SK-N-SH (cell line): ENCODE measurements around the gene ATP6V1D. TPM values are rescaled to one million over a fixed set of nuclear protein-coding genes. Genes with fewer than 3 reads are reported as not detected.

ENCODE experiments used
- CTCF ChIA-PET: fragments of 300-600, 350-600 bp; formaldehyde crosslinking; extraction: SDS; loops from one replicate; lab custom pipeline; 2021; lab: Yijun Ruan, JAX
- POLR2A ChIA-PET: fragments of 350-600 bp; sonication (Branson Sonifier 250); formaldehyde crosslinking; extraction: SDS; loops from one replicate; lab custom pipeline; 2020; ENCODE audit warnings: antibody characterized with exemption, inconsistent platforms; lab: Yijun Ruan, JAX
- DNase-seq: peaks from one replicate; pipeline ENCODE4 v3.0.0; 2012
- H2AFZ ChIP-seq: fragments of 200-600 bp; sonication (generic); 2 replicates; pipeline ENCODE4 v1.8.1; 2016; ENCODE audit warnings: antibody characterized with exemption, mild to moderate bottlenecking, low read depth
- H3F3A ChIP-seq: fragments of 200-600 bp; sonication (generic); replicated peaks from 2 replicates; pipeline ENCODE3; 2016; ENCODE audit warnings: antibody characterized with exemption, mild to moderate bottlenecking; ENCODE audit not compliant: insufficient read depth
- H3K27ac ChIP-seq, 2 experiments: fragments of 200-500 bp in 1 of 2; fragments of 200-600 bp in 1 of 2; sonication (Bioruptor generic) in 1 of 2; sonication (generic), shearing (Covaris generic) in 1 of 2; 2 replicates each; pipeline versions ENCODE4 v1.5.1 to v1.6.1; 2014 to 2016; ENCODE audit warnings: low read depth in 2 of 2, inconsistent platforms in 1 of 2, low read length in 1 of 2, mild to moderate bottlenecking in 1 of 2, mixed read lengths in 1 of 2
- H3K27me3 ChIP-seq: fragments of 200-600 bp; sonication (generic), shearing (Covaris generic); 2 replicates; pipeline ENCODE4 v1.6.1; 2016; ENCODE audit warnings: mixed run types; ENCODE audit not compliant: insufficient read depth
- H3K36me3 ChIP-seq, 2 experiments: fragments of 200-500 bp in 1 of 2; fragments of 200-600 bp in 1 of 2; sonication (Bioruptor generic) in 1 of 2; sonication (generic) in 1 of 2; replicated peaks in 1 of 2; 2 replicates each; pipeline versions ENCODE3 to v1.5.1; 2014 to 2016; ENCODE audit warnings: low read length in 1 of 2, mild to moderate bottlenecking in 1 of 2; ENCODE audit not compliant: insufficient read depth in 2 of 2, control insufficient read depth in 1 of 2
- H3K4me1 ChIP-seq, 2 experiments: fragments of 200-500 bp in 1 of 2; fragments of 200-600 bp in 1 of 2; sonication (Bioruptor generic) in 1 of 2; sonication (generic), shearing (Covaris generic) in 1 of 2; 2 replicates each; pipeline versions ENCODE4 v1.5.1 to v1.6.1; 2014 to 2016; ENCODE audit warnings: low read depth in 1 of 2, low read length in 1 of 2, mixed run types in 1 of 2; ENCODE audit not compliant: insufficient read depth in 2 of 2, control insufficient read depth in 1 of 2
- H3K4me2 ChIP-seq: fragments of 200-600 bp; sonication (generic), shearing (Covaris generic); 2 replicates; pipeline ENCODE4 v1.6.1; 2017; ENCODE audit warnings: mixed run types
- H3K4me3 ChIP-seq, 2 experiments: fragments of 200-500 bp in 1 of 2; fragments of 200-600 bp in 1 of 2; sonication (Bioruptor generic) in 1 of 2; sonication (generic), shearing (Covaris generic) in 1 of 2; 2 replicates each; pipeline versions ENCODE4 v1.5.1 to v1.8.1; 2014 to 2016; ENCODE audit warnings: low read depth in 2 of 2, inconsistent platforms in 1 of 2, low read length in 1 of 2, mild to moderate bottlenecking in 1 of 2, mixed read lengths in 1 of 2, moderate library complexity in 1 of 2
- H3K79me2 ChIP-seq: fragments of 200-600 bp; sonication (generic); 2 replicates; pipeline ENCODE4 v1.8.1; 2017; ENCODE audit warnings: mild to moderate bottlenecking; ENCODE audit not compliant: insufficient read depth
- H3K9ac ChIP-seq: fragments of 200-600 bp; sonication (generic); 2 replicates; pipeline ENCODE4 v1.6.1; 2017; ENCODE audit warnings: mixed run types
- H3K9me2 ChIP-seq: fragments of 200-600 bp; sonication (generic); 2 replicates; pipeline ENCODE4 v1.6.1; 2017; ENCODE audit warnings: mixed run types
- H3K9me3 ChIP-seq: fragments of 200-600 bp; sonication (generic); 2 replicates; pipeline ENCODE4 v1.6.1; 2017; ENCODE audit warnings: mixed run types, mild to moderate bottlenecking, moderate library complexity
- H4K20me1 ChIP-seq: fragments of 200-600 bp; sonication (generic); 2 replicates; pipeline ENCODE4 v1.6.1; 2017; ENCODE audit warnings: mild to moderate bottlenecking, mixed run types; ENCODE audit not compliant: insufficient read depth
- EP300 ChIP-seq, 2 experiments: IDR thresholded peaks; 2 replicates each; pipeline versions ENCODE4 v1.4.0 to v1.6.1; 2012; ENCODE audit warnings: borderline replicate concordance in 1 of 2, low read depth in 1 of 2, low read length in 1 of 2
- EZH2phosphoT487 ChIP-seq: fragments of 200-600 bp; sonication (generic); IDR thresholded peaks from 2 replicates; pipeline ENCODE4 v1.6.1; 2017; ENCODE audit warnings: low read depth, mixed run types, mild to moderate bottlenecking, antibody characterized with exemption, moderate library complexity, borderline replicate concordance
- FOXM1 ChIP-seq: IDR thresholded peaks from 2 replicates; pipeline ENCODE4 v1.4.0; 2012; ENCODE audit warnings: low read depth, mild to moderate bottlenecking
- GATA2 ChIP-seq: sonication (generic); formaldehyde crosslinking; IDR thresholded peaks from 2 replicates; pipeline ENCODE4 v1.5.0; 2020; ENCODE audit warnings: mild to moderate bottlenecking, missing genetic modification reagents
- IRF3 ChIP-seq: fragments of 150-350 bp; IDR thresholded peaks from 2 replicates; pipeline ENCODE4 v1.6.1; 2016; ENCODE audit warnings: mild to moderate bottlenecking, low read depth, low read length
- JUND ChIP-seq: IDR thresholded peaks from 2 replicates; pipeline ENCODE4 v1.4.0; 2012
- MAX ChIP-seq: IDR thresholded peaks from 2 replicates; pipeline ENCODE4 v1.4.0; 2012; ENCODE audit warnings: low read depth
- MEF2A ChIP-seq: IDR thresholded peaks from 2 replicates; pipeline ENCODE4 v1.4.0; 2012; ENCODE audit warnings: low read depth, borderline replicate concordance
- NRF1 ChIP-seq: IDR thresholded peaks from 2 replicates; pipeline ENCODE4 v1.6.1; 2012; ENCODE audit warnings: low read depth, mild to moderate bottlenecking, low read length
- PBX3 ChIP-seq: IDR thresholded peaks from 2 replicates; pipeline ENCODE4; 2012
- POLR2AphosphoS5 ChIP-seq: IDR thresholded peaks from 2 replicates; pipeline ENCODE4 v1.6.1; 2012; ENCODE audit warnings: low read depth, low read length
- REST ChIP-seq: IDR thresholded peaks from 2 replicates; pipeline ENCODE4 v1.6.1; 2012; ENCODE audit warnings: mild to moderate bottlenecking, low read depth, low read length, moderate library complexity
- RXRA ChIP-seq: IDR thresholded peaks from 2 replicates; pipeline ENCODE4 v1.4.0; 2012; ENCODE audit warnings: low read depth, mild to moderate bottlenecking, borderline replicate concordance
- SMC3 ChIP-seq: IDR thresholded peaks from 2 replicates; pipeline ENCODE4 v1.6.1; 2012; ENCODE audit warnings: low read depth, low read length, improper control_type of control experiment
- TAF1 ChIP-seq: IDR thresholded peaks from 2 replicates; pipeline ENCODE4 v1.6.1; 2012; ENCODE audit warnings: low read depth, mild to moderate bottlenecking, low read length, moderate library complexity, borderline replicate concordance
- TCF12 ChIP-seq: IDR thresholded peaks from 2 replicates; pipeline ENCODE4 v1.4.0; 2012
- USF1 ChIP-seq: IDR thresholded peaks from 2 replicates; pipeline ENCODE4 v1.4.0; 2012; ENCODE audit warnings: low read depth, borderline replicate concordance
- USF2 ChIP-seq: fragments of 150-350 bp; IDR thresholded peaks from 2 replicates; pipeline ENCODE4 v1.6.1; 2017; ENCODE audit warnings: antibody characterized with exemption, low read length, low read depth, borderline replicate concordance
- YY1 ChIP-seq: IDR thresholded peaks from 2 replicates; pipeline ENCODE4 v1.4.0; 2012; ENCODE audit warnings: low read depth, mild to moderate bottlenecking
- WGBS: methylation state at CpG from one replicate; pipeline ENCODE4 v1.1.6; 2017; ENCODE audit warnings: low lambda C conversion rate; 5-methylcytosine and 5-hydroxymethylcytosine counted together
- polyA plus RNA-seq, 3 experiments: library from polyadenylated mRNA; depleted of rRNA; stranded (reverse); fragments of >200 nt; gene quantifications; 2 replicates each; pipeline ENCODE4 v1.2.3, GENCODE V29; 2012

The ATP6V1D gene
- polyA plus RNA-seq, 1 of the 3 experiments (the other 2 are of a cell fraction), result 39.2 TPM

- Histone ChIP-seq H3K9ac (no peak overlapping the region), H3K79me2 (peaks cover 53% of the 10 kb centered on the region), H3K27me3 (no peaks in the 10 kb centered on the region)
- TF ChIP-seq EZH2phosphoT487 (no peak), USF1 (no peak), TAF1 (no peak), FOXM1 (no peak), PBX3 (no peak), GATA2 (CRISPR knock-in tag) (no peak), NRF1 (no peak), USF2 (no peak)
- TF ChIP-seq, all 33 proteins: peak for 0
- Histone ChIP-seq H3K36me3 (peaks cover 73 to 77% of the 10 kb centered on the region in 2 experiments), H2AFZ (no peak overlapping the region), H3K4me1 (no peaks in the 10 kb centered on the region), H3K4me2 (no peak overlapping the region), H4K20me1 (peaks cover 4% of the 10 kb centered on the region; the same call in 1 of the 2 replicates), H3K9me2 (no peaks in the 10 kb centered on the region), H3F3A (peaks cover 14% of the 10 kb centered on the region), H3K9me3 (no peaks in the 10 kb centered on the region), H3K27ac (no peak overlapping the region), H3K4me3 (no peak overlapping the region)
- WGBS, result 94% methylated on average over 2 of the region's 2 CpGs
- ChIA-PET POLR2A (no interaction called here), CTCF (interaction anchor here (1.6 kb wide), 1 partner anchor 14 kb away, joined by 8 read pairs; the partner anchor contains the start of gene ATP6V1D)
- no peak for DNase-seq
These were observed 13.7 kb upstream of the ATP6V1D start for GRCh38 chr14:67373347-67373746.

- Histone ChIP-seq H3K36me3 (peaks cover 73 to 76% of the 10 kb centered on the region in 2 experiments), H4K20me1 (peaks cover 4% of the 10 kb centered on the region; the same call in 1 of the 2 replicates), H3K4me3 (no peak overlapping the region), H3K27me3 (no peaks in the 10 kb centered on the region), H3K27ac (no peak overlapping the region), H3K9me3 (no peaks in the 10 kb centered on the region), H3K4me1 (no peaks in the 10 kb centered on the region), H2AFZ (no peak overlapping the region), H3K79me2 (peaks cover 56% of the 10 kb centered on the region), H3F3A (peaks cover 14% of the 10 kb centered on the region), H3K9me2 (no peaks in the 10 kb centered on the region), H3K4me2 (no peak overlapping the region), H3K9ac (no peak overlapping the region)
- WGBS, result 100% methylated on average over 1 of the region's 1 CpG
- ChIA-PET CTCF (interaction anchor here (1.6 kb wide), 1 partner anchor 13 kb away, joined by 8 read pairs; the partner anchor contains the start of gene ATP6V1D), POLR2A (no interaction called here)
- no peak for DNase-seq
- TF ChIP-seq EP300 (IDR thresholded peaks at IDR 0.05; ENCODE audit: borderline replicate concordance in 1 of 2, low read depth in 1 of 2, low read length in 1 of 2) (no peak), GATA2 (CRISPR knock-in tag) (no peak), NRF1 (no peak), YY1 (no peak), IRF3 (no peak), MEF2A (no peak), TAF1 (no peak), JUND (no peak), REST (no peak), TCF12 (no peak), SMC3 (no peak), RXRA (no peak), POLR2AphosphoS5 (no peak), MAX (no peak), EZH2phosphoT487 (no peak)
These were observed 13.2 kb upstream of the ATP6V1D start for GRCh38 chr14:67372833-67373232.
